Astrocyte (in vitro differentiated cells and primary cell): ENCODE results near the gene ACTC1. TPM values are rescaled to one million over a fixed set of nuclear protein-coding genes. Genes with fewer than 3 reads are reported as not detected.

Source experiments
- DNase-seq: peaks from one replicate; pipeline ENCODE4 v3.0.0-alpha.2; 2010; ENCODE audit warnings: low read depth
- FAIRE-seq: peaks from 2 replicates; lab custom pipeline; 2011; peaks lifted over from hg19 to GRCh38; lab: Jason Lieb, UNC
- H2AFZ ChIP-seq: 2 replicates; pipeline ENCODE4 v1.6.0; 2012; ENCODE audit warnings: low read depth, low read length, inconsistent platforms
- H3K27ac ChIP-seq: 2 replicates; pipeline ENCODE4 v1.5.1; 2011; ENCODE audit warnings: low read depth, low read length, inconsistent platforms
- H3K27me3 ChIP-seq: 2 replicates; pipeline ENCODE4 v1.6.0; 2011; ENCODE audit warnings: low read length, inconsistent platforms; ENCODE audit not compliant: insufficient read depth
- H3K36me3 ChIP-seq: 2 replicates; pipeline ENCODE4 v1.5.1; 2011; ENCODE audit warnings: low read length, inconsistent platforms; ENCODE audit not compliant: insufficient read depth
- H3K4me1 ChIP-seq: 2 replicates; pipeline ENCODE4 v1.5.1; 2011; ENCODE audit warnings: low read length, inconsistent platforms; ENCODE audit not compliant: insufficient read depth
- H3K4me2 ChIP-seq: 2 replicates; pipeline ENCODE4 v1.6.0; 2012; ENCODE audit warnings: low read length, inconsistent platforms
- H3K4me3 ChIP-seq: 2 replicates; pipeline ENCODE4 v1.5.1; 2011; ENCODE audit warnings: low read depth, mild to moderate bottlenecking, low read length, inconsistent platforms; ENCODE audit not compliant: insufficient read depth
- H3K79me2 ChIP-seq: 2 replicates; pipeline ENCODE4 v1.6.0; 2012; ENCODE audit warnings: mild to moderate bottlenecking, low read length, inconsistent platforms; ENCODE audit not compliant: insufficient read depth
- H3K9ac ChIP-seq: 2 replicates; pipeline ENCODE4 v1.6.0; 2012; ENCODE audit warnings: mild to moderate bottlenecking, low read length, inconsistent platforms
- H3K9me3 ChIP-seq: 2 replicates; pipeline ENCODE4 v1.5.1; 2012; ENCODE audit warnings: low read depth, mild to moderate bottlenecking, low read length, inconsistent platforms; ENCODE audit not compliant: insufficient read depth
- H4K20me1 ChIP-seq: 2 replicates; pipeline ENCODE4 v1.6.0; 2012; ENCODE audit warnings: low read length, inconsistent platforms; ENCODE audit not compliant: insufficient read depth
- H3K27ac Mint-ChIP-seq: one replicate; pipeline ENCODE4 v1.8.0; 2021; ENCODE audit warnings: mild to moderate bottlenecking, mixed read lengths; ENCODE audit not compliant: unreplicated experiment
- H3K27me3 Mint-ChIP-seq: one replicate; pipeline ENCODE4 v1.8.0; 2021; ENCODE audit warnings: low read depth, mixed read lengths; ENCODE audit not compliant: unreplicated experiment
- H3K36me3 Mint-ChIP-seq: one replicate; pipeline ENCODE4 v1.8.0; 2021; ENCODE audit warnings: low read depth, mixed read lengths; ENCODE audit not compliant: unreplicated experiment
- H3K4me1 Mint-ChIP-seq: one replicate; pipeline ENCODE4 v1.8.0; 2021; ENCODE audit warnings: low read depth, mixed read lengths; ENCODE audit not compliant: unreplicated experiment
- H3K4me3 Mint-ChIP-seq: one replicate; pipeline ENCODE4 v1.8.0; 2021; ENCODE audit warnings: mild to moderate bottlenecking, moderate library complexity, mixed read lengths; ENCODE audit not compliant: unreplicated experiment
- H3K9me3 Mint-ChIP-seq: one replicate; pipeline ENCODE4 v1.8.0; 2021; ENCODE audit warnings: mild to moderate bottlenecking, mixed read lengths; ENCODE audit not compliant: unreplicated experiment
- EZH2 ChIP-seq: IDR thresholded peaks from 2 replicates; pipeline ENCODE4 v1.6.1; 2012; ENCODE audit warnings: mild to moderate bottlenecking, low read length, inconsistent platforms; ENCODE audit not compliant: insufficient read depth
- total RNA-seq: library from RNA; stranded (reverse); gene quantifications from 2 replicates; pipeline ENCODE4 v1.2.1, GENCODE V29; 2021
- TF ChIP-seq, protein P1 (sequence below): IDR thresholded peaks from 2 replicates; pipeline ENCODE4 v1.5.1; 2011; ENCODE audit warnings: low read depth, mild to moderate bottlenecking, inconsistent platforms, low read length, moderate library complexity; ENCODE audit not compliant: insufficient read depth

ACTC1 gene
- total RNA-seq, 1 donor from 2014 or later: 942 TPM

DNA sequence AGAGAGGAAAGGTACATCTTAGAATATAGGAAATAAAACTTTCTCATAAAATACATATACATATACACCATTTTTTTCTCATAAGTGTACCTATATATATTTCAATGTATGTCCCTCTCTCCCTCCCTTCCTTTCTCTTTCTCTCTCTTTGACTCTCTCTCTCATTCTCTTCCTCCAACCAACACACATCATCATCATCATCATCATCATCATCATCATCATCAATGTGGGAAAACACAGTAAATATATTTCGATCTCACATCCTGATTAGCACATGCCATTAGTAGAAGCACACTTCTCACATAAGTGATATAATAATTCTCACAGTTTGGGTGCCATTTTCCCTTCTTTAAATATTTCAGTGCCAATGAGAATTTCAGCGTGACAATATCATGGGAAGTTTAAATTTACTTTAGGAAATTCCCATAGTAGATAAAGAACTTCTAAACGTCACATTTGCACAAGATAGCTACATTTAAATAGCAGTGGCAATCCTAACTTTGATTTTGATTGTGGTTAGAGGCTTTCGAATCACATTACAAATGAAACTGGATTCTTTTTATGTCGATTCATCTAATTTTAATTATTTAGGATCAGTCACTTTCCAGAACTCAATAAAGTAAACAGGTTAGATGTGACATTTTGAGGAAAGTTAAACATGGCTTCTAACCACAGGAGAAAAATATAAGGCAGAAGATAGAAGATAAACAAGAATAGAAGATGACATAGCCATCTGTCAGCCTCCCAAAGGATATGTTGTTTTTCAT is 33.0 kb upstream of the ACTC1 start:
- Mint-ChIP-seq H3K4me1 (no peaks in the 10 kb centered on the region), H3K9me3 (peaks cover 4% of the 10 kb centered on the region), H3K36me3 (peaks cover 6% of the 10 kb centered on the region), H3K4me3 (no peak overlapping the region), H3K27ac (no peak overlapping the region), H3K27me3 (peaks cover 7% of the 10 kb centered on the region)
- TF ChIP-seq, protein P1, sequence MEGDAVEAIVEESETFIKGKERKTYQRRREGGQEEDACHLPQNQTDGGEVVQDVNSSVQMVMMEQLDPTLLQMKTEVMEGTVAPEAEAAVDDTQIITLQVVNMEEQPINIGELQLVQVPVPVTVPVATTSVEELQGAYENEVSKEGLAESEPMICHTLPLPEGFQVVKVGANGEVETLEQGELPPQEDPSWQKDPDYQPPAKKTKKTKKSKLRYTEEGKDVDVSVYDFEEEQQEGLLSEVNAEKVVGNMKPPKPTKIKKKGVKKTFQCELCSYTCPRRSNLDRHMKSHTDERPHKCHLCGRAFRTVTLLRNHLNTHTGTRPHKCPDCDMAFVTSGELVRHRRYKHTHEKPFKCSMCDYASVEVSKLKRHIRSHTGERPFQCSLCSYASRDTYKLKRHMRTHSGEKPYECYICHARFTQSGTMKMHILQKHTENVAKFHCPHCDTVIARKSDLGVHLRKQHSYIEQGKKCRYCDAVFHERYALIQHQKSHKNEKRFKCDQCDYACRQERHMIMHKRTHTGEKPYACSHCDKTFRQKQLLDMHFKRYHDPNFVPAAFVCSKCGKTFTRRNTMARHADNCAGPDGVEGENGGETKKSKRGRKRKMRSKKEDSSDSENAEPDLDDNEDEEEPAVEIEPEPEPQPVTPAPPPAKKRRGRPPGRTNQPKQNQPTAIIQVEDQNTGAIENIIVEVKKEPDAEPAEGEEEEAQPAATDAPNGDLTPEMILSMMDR: no peak
- no peak for TF ChIP-seq EZH2
- H3K9ac ChIP-seq: no peak overlapping the region
- DNase-seq: no peak
- no peaks in the 10 kb centered on the region for H3K27me3 ChIP-seq
- no peak overlapping the region for H3K4me3 ChIP-seq
- no peaks in the 10 kb centered on the region for H4K20me1 ChIP-seq
- no peaks in the 10 kb centered on the region for H3K36me3 ChIP-seq
- no peak for FAIRE-seq
- no peaks in the 10 kb centered on the region for H3K4me1 ChIP-seq
- H3K4me2 ChIP-seq: no peak overlapping the region
- H3K27ac ChIP-seq: no peak overlapping the region
- H3K79me2 ChIP-seq: no peaks in the 10 kb centered on the region
- no peaks in the 10 kb centered on the region for H3K9me3 ChIP-seq
- no peak overlapping the region for H2AFZ ChIP-seq

DNA sequence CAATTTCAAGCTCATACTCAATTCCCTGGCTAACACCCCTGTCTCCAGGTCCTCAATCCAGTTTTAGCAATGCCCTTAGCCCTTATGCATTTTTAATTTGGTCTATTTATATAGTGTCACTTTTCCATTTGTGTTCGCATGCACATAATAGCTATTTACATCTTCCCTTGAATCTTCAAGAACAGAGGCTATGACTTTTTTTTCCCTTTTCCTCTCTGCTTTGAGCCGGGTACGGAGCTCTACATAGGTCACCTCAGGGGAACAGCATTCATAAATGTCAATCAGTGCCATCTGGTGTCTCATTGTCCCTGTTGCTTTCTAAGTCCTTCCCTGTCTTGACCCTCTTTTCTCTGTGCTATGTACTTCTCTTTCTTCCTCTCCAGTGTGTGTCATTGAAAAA is 26.5 kb upstream of the ACTC1 start:
- H3K9me3 Mint-ChIP-seq: peaks cover 9% of the 10 kb centered on the region
- DNase-seq (no peak), FAIRE-seq (no peak)
- peaks cover 2% of the 10 kb centered on the region for H3K27me3 ChIP-seq
- peaks cover 6% of the 10 kb centered on the region for H3K36me3 Mint-ChIP-seq
- no peaks in the 10 kb centered on the region for H3K79me2 ChIP-seq
- no peak overlapping the region for H2AFZ ChIP-seq
- no peak overlapping the region for H3K4me2 ChIP-seq
- no peak overlapping the region for H3K27ac ChIP-seq
- H3K4me1 Mint-ChIP-seq: peaks cover 3% of the 10 kb centered on the region
- no peaks in the 10 kb centered on the region for H3K36me3 ChIP-seq
- no peaks in the 10 kb centered on the region for H4K20me1 ChIP-seq
- no peak overlapping the region for H3K9ac ChIP-seq
- no peak overlapping the region for H3K4me3 ChIP-seq
- H3K27me3 Mint-ChIP-seq: peaks cover 13% of the 10 kb centered on the region
- no peak overlapping the region for H3K27ac Mint-ChIP-seq
- H3K4me3 Mint-ChIP-seq: no peak overlapping the region
- no peaks in the 10 kb centered on the region for H3K4me1 ChIP-seq
- TF ChIP-seq EZH2: no peak
- TF ChIP-seq, protein P1: no peak
- no peaks in the 10 kb centered on the region for H3K9me3 ChIP-seq

DNA sequence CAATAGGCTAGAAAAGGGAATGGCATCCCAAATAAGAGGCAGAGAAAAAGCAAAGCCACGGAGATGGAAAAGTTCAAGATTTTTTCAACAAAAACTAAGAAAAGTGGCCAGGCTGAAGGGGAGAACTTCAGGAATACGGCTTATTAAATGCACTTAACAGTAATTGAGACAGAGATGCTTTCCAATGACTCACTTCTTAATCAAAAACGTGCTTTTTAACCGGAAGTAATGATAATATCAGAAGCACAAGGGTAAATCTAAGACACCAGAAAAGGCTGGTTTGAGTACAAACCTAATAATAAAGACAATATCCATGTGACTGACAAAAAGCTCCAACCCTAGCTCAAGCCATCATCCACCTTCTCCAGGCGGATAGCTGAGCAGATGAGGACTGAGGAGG is 24.8 kb upstream of the ACTC1 start:
- Mint-ChIP-seq H3K4me1 (peaks cover 3% of the 10 kb centered on the region), H3K36me3 (peaks cover 2% of the 10 kb centered on the region), H3K4me3 (no peak overlapping the region), H3K9me3 (peaks cover 8% of the 10 kb centered on the region), H3K27ac (no peak overlapping the region), H3K27me3 (peaks cover 11% of the 10 kb centered on the region)
- H3K36me3 ChIP-seq: no peaks in the 10 kb centered on the region
- no peak overlapping the region for H2AFZ ChIP-seq
- H3K79me2 ChIP-seq: no peaks in the 10 kb centered on the region
- H3K27me3 ChIP-seq: peaks cover 2% of the 10 kb centered on the region
- no peak for TF ChIP-seq EZH2
- TF ChIP-seq, protein P1: no peak
- H3K4me3 ChIP-seq: no peak overlapping the region
- no peak for DNase-seq
- H3K9ac ChIP-seq: no peak overlapping the region
- no peak overlapping the region for H3K27ac ChIP-seq
- no peaks in the 10 kb centered on the region for H4K20me1 ChIP-seq
- no peak for FAIRE-seq
- H3K4me2 ChIP-seq: no peak overlapping the region
- no peaks in the 10 kb centered on the region for H3K9me3 ChIP-seq
- no peaks in the 10 kb centered on the region for H3K4me1 ChIP-seq
